Measurements from ENCODE around the gene NBEAL2.

DNA sequence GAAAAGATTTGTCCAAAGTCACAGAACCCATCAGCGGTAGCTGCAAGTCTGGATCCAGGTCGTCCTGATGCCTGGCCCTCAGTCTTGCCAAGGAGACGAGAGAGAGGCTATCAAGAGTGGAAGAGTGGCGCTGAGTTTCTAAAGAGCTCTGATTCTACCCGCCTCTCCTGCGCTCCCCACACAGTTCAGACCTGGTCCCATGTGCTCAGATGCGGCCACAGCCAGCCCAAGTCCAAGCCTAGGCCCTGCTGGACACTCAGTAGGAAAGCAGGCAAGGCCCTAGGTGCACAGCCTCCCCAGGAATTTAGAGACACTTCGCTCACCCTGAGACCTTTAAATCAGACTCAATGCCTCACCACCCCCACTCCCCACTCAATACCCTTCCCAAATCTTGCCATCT, 35.3 kb upstream of the NBEAL2 start:
- TF ChIP-seq POLR2AphosphoS5 (IDR thresholded peaks at IDR 0.05; ENCODE audit: borderline replicate concordance, low read depth, low read length): no peak
- TF ChIP-seq EZH2 (IDR thresholded peaks at IDR 0.05): no peak
- TF ChIP-seq FOXP2 (optimal IDR thresholded peaks at IDR 0.05; ENCODE audit: control extremely low read depth, extremely low read length, insufficient read depth): no peak
